Activated CD8-positive, alpha-beta memory T cell treated with anti-CD3 and anti-CD28 coated beads for 4 hours (primary cell): Measurements from ENCODE around the gene TMEM203.
"Not testable (repeated sequence)": the region's sequence is repeated elsewhere in the genome, so short reads cannot be mapped to it uniquely, and the experiment has no call there.

Experiments
- DNase-seq, 2 donors: peaks; one replicate each; pipeline ENCODE4 v3.0.0-alpha.2; 2020; ENCODE audit warnings: low read depth in 2 of 2

The TMEM203 gene

DNA sequence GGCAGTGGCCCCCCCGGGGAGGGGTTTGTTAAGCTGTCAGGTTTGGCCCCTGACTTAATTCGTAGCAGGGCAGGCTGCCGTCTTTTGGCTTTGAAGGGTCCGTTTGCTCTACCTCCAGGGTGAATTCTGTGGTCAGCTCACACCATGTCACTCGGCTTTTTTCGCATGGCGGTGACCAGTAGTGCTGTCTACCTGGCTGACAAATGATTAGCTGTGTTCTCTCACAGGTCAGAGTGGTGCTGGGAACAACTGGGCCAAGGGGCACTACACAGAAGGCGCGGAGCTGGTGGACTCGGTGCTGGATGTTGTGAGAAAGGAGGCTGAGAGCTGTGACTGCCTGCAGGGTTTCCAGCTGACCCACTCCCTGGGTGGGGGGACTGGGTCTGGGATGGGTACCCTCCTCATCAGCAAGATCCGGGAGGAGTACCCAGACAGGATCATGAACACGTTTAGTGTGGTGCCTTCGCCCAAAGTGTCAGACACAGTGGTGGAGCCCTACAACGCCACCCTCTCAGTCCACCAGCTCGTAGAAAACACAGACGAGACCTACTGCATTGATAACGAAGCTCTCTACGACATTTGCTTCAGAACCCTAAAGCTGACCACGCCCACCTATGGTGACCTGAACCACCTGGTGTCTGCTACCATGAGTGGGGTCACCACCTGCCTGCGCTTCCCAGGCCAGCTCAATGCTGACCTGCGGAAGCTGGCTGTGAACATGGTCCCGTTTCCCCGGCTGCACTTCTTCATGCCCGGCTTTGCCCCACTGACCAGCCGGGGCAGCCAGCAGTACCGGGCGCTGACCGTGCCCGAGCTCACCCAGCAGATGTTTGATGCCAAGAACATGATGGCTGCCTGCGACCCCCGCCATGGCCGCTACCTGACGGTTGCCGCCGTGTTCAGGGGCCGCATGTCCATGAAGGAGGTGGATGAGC, 37.1 kb upstream of the TMEM203 start:
- no peak for DNase-seq

DNA sequence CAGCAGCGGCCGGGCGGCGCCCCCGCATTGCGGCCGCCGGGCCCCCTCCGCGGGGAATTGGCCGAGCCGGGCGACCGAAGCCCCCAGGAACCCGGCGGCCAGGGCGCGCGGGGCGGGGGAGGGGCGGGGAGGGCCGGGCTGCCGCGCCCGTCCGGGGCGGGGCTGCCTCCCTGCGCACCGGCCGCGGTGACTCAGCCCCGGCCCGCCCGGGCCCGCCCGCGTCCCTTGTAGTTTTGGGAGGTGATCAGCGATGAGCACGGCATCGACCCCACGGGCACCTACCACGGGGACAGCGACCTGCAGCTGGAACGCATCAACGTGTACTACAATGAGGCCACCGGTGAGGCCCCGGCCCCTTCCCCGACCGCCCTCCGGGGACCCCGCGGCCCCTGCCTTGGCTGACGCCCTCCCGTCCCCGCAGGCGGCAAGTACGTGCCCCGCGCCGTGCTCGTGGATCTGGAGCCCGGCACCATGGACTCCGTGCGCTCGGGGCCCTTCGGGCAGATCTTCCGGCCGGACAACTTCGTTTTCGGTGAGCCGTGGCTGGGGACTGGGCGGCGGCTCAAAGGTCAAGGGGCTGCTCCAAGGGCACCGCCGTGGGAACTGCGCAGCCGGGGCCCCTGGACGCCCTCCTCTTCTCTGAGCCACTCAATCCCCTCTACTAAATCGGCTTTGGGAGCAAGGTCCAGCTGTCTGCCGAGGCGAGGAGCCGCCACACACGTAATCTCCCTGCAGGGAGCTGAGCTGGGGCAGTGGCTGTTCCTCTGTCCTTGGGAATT, 36.2 kb upstream of the TMEM203 start:
- DNase-seq: peak; percentile 54 to 60

DNA sequence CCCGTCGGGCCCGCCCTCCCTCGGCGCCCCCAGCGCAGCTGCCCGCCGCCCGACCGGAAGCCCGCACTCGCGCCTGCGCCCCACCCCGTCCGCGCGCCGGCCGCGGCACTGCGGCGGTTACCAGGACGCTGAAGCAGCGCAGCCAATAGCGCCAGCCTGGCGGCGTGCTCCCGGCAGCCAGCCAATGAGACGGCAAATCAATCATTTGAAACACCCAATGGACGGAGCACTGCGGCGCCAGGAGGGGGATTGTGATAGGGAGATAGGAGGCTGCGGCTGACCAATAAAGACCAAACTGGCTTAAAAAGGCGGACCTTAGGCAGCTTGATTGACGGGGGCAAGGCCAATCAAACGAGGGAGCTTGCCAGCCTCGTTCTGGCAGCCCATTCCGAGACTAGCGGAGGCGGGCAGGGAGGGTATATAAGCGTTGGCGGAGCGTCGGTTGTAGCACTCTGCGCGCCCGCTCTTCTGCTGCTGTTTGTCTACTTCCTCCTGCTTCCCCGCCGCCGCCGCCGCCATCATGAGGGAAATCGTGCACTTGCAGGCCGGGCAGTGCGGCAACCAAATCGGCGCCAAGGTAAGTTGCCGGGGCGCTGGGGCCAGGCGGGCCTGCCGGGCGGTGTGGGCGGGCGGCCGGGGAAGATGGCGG, 35.5 kb upstream of the TMEM203 start, which contains the start of gene TUBB4B:
Gene TUBB4B (plus strand): TSS at position 447 of the 649 bp plus-strand sequence. CDS start 74 bp downstream, at position 521.
- DNase-seq: peak; percentile 93 to 98

GRCh38 chr9:137240318-137240840, 34.9 kb upstream of the TMEM203 start:
- DNase-seq: peak; percentile 52 to 58

DNA sequence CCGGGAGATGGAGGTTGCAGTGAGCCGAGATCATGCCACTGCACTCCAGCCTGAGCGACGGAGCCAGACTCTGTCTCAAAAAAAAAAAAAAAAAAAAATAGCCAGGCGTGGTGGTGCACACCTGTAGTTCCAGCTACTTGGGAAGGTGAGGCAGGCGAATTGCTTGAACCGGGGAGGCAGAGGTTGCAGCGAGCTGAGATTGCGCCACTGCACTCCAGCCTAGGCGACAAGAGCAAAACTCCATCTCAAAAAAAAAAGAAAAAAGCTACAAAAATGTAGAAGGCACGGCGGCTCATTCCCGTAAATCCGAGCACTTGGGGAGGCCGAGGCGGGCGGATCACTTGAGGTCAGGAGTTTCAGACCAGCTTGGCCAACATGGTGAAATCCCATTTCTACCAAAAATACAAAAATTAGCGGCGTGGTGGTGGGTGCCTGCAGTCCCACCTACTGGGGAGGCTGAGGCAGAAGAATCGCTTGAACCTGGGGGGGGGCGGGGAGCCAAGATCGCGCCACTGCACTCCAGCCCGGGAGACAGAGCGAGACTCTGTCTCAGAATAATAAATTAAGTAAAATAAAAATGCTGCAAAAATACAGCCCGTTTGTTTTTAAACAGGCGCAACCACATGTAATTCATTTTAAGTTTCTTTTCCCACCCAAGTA, 34.2 kb upstream of the TMEM203 start:
- DNase-seq: not testable (repeated sequence)

DNA sequence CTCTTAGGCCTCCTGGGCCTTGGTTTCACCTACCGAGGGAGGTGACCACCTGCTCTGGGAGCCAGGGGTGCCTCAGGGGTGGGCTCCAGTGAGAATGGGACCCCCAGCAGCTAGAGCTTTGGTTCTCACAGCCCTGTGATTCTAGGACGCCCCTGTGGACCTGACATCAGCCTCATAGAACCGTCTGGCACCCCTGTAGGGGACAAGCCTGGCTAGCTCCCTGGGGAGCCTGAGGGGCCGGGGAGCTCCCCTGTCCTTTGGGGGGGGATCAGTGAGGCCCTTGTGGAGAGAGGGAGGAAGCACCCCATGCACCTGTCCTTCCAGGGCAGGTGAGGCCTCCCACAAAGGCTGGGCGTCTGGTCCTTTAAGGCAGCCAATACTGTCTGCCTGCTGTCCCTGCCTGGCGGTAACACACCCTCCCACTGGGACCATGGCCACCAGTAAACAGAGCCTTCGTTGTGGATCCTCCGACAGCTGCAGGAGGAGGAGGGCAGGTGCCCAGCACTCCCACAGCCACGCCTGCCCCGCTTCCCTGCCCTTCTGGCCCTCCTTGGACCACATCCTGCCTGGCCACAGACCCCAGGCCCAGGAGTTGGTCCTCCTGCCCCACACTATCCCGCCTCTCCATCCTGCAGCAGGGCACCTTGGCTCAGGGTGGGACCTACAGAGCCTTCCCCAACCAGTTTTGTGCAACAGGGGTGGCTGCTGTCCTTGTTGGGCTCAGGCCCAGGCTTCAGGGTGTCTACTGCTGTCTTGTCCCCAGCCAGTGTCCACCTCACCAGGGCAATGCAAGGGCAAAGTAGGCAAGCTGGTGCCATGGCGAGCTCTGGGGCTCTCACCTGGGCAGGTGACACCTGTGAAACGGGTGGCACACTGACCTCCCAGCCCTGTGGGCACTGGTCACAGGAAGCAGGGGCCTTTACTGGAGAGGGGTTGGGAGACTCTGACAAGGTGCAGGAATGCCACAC, 32.6 kb upstream of the TMEM203 start:
- no peak for DNase-seq

- no peak for DNase-seq
Measured at GRCh38 chr9:137236936-137237421, 31.5 kb upstream of the TMEM203 start.

DNA sequence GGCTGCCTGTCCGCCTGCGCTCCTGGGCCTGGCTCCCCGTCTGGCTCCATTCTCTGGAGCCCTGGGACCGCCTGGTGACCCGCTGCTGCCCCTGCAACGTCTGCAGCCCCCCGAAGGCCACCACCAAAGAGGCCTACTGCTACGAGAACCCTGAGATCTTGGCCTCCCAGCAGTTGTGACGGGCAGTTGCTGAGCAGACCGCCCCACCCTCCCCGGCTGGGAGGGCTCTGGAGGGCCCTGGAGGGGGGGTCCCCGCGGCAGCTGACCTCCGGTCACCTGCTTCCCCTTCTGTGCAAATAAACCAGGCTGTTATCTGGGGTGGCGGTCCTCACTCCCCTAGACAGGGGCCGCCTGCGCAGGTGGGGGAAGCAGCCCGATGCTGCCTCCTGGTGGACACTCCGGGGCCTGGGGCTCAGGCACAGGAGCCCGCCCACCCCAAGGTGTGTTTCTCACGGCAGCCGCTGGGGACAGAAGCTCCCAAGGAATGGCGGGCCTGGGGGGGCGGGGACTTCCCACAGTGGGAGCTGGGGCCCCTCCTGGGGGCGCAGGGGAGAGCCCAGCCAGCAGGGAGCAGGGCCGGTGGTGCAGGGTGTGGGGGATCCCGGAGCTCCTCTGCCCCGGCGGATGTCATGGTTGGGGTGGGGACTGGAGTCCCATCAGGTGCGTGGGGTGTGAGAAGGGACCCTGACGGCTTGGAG, 30.9 kb upstream of the TMEM203 start:
- DNase-seq: peak; percentile 80 to 81

DNA sequence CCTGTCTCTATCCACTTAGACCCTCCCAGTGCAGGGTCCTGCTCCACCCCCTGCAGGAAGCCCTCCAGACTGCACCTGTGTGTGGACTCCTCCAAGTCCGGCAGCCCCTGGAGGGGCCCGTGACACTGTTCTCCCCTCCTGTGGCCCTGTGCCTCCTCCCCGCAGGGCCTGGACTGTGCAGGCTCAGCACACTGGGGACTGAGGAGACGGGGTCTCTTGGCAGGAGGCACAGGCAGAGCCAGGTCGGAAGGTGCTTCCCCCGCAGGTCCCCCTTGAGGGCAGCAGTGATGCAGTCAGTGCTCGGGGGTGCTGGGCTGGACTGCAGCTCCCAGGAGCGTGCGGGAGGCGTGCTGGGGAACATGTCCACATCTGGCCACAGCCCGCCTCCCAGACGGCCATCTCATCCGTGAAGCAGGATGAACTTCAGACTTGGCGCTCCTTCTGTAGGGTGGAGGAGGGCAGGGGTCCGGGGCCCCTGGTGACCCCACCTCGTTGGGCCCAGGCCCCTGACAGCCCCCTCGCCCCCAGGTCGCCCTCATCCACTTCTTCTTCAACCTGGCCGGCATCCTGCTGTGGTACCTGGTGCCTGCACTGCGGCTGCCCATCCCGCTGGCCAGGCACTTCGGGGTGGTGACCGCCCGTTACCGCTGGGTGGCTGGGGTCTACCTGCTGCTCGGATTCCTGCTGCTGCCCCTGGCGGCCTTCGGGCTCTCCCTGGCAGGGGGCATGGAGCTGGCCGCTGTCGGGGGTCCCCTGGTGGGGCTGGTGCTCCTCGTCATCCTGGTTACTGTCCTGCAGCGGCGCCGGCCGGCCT, 30.2 kb upstream of the TMEM203 start:
- DNase-seq: no peak

DNA sequence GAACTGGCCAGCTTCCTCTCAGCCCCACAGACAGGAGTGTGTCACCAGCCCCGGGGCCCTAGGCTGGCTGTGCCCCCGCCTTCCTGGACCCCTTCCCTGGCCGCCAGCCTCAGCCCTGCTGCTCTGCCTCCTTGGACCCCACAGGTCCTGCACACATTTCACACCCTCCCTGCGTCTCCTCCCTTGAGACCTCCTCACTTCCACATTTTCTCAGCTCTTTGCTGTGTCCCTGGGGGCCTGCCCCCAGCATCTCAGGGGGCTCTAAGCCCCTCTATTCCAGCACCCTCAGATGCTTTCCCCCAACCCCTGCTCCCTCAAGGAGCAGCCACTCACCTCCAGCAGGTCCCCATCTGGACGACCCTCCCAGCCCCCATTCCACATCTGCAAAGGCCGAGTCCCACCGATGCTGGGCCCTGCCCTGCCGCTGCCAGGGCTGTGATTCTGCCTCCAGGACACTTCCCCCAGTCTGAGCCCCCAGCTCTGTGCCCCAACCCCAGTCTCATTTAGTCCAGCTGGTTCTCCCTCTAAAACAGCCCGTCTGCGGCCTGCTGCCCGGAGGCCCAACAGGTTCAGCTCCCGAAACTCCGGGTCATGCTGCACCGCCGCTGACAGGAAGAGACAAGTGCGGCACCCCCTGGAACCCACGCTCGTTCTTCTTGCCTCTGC, 29.4 kb upstream of the TMEM203 start:
- DNase-seq: no peak

GRCh38 chr9:137234055-137234697, 28.7 kb upstream of the TMEM203 start:
- no peak for DNase-seq

GRCh38 chr9:137233143-137233980, 27.9 kb upstream of the TMEM203 start:
- no peak for DNase-seq

DNA sequence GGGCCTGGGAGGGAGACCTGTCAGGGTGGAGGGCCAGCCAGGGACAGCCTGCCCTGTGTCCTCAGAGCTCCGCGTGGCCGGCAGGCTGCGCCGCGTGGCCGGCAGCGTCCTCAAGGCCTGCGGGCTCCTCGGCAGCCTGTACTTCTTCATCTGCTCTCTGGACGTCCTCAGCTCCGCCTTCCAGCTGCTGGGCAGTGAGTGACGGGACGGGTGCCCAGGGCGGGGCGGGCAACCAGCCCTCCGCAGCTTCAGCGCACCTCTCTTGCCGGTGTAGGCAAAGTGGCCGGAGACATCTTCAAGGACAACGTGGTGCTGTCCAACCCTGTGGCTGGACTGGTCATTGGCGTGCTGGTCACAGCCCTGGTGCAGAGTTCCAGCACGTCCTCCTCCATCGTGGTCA, 27.1 kb upstream of the TMEM203 start:
- no peak for DNase-seq

GRCh38 chr9:137232101-137232500, 26.7 kb upstream of the TMEM203 start:
- DNase-seq: no peak

DNA sequence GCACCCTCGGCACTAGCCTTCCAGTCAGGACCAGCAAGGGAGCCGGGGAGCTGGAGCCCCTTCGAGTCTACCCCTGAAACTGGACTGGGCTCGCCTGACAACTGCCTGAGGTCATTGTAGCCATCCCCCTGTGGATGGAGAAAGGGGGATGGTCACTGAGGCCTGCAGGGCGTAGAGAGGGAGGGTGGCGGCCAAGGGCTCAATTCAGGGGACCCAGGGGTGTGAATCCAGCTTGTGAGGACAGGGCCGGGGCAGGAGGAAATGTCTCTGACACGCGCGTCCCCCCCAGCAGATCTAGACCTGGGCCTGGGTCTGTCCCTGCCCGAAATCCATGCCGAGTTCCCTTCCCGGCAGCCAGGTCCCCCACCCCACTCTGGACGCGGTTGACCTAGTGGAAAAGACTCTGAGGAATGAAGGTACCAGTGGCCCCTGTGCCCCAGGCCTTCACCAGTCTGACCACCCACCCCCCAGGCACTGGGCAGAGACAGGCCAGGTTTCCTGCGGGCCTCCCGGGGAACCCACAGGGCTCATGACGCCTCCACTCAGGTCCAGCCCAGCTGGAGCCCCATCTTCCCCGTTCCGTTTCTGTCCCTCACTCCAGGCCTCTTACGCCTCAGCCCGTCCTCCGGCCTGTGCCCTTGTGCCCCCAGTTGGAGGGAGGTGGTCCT, 26.1 kb upstream of the TMEM203 start:
- DNase-seq: no peak
